ENCODE results near the gene APBB2.

APBB2 gene

GRCh38 chr4:40811956-40812355, 402.4 kb downstream of the APBB2 start:
- TF ChIP-seq GATA2 (IDR thresholded peaks at IDR 0.05; ENCODE audit: low read depth, low read length) (no peak), GATA3 (IDR thresholded peaks at IDR 0.05; ENCODE audit: low read depth, low read length) (no peak)

DNA sequence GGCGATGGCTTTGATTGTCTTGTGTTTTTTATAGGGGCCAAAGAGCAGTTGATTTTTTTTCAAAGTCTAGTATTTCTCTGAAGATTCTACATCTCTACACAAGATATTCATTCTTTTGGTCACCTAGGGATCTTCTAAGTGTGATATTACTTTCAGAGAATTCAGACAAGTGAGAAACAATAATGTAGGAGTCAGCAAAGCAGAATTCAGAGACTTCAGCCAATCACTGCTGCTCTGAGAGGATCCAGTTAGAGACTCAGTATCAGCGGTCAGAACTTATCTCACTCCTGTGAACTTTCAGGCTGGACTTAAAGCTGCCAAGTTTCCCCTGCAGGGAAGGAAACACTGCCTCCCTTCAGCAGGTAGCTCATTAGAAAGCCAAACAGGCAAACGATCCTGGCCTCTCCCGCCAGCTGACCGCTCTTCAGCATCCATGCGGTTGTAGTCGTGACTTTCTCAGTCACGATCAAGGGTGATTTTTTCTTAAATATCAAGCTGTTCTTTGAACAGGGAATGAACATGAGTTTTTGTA, 405.4 kb downstream of the APBB2 start:
- TF ChIP-seq GATA3 (IDR thresholded peaks at IDR 0.05; ENCODE audit: low read depth, low read length) (no peak), GATA2 (IDR thresholded peaks at IDR 0.05; ENCODE audit: low read depth, low read length) (no peak)

DNA sequence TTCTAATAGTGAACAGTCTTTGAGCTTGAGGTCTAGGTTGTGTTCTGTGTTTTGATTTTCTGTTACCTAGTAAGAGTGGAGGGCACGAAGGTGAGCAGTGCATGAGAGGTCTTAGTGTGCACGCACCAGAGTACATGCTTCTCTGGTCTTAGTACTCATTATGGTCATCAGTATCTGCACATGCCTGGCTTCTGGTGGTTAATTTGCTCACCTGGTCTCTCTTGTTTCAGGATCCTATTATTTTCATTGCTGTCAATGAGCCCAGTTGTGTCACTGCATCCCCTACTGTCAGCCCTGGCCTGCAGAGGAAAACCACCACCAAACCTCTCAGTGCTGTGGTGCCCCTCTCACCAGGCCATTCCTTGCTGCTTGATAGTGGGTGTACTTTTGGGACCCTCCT, 409.7 kb downstream of the APBB2 start:
- TF ChIP-seq GATA2 (IDR thresholded peaks at IDR 0.05; ENCODE audit: low read depth, low read length) (no peak), GATA3 (IDR thresholded peaks at IDR 0.05; ENCODE audit: low read depth, low read length) (no peak)

DNA sequence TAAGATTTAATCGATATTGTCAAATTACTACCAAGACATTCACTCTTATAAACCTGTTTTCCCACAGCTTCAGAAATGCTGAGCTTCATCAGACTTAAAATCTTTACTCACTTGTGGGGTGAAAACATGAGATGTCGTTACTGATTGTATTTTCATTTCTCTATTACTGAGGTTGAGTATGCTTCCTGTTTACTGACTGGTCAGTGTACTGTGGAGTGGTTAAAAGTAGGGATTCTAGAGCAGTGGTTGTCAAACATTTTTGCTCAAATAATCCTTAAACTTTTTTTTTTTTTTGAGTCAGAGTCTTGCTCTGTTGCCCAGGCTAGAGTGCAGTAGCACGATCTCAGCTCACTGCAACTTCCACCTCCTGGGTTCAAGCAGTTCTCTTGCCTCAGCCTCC, 414.3 kb downstream of the APBB2 start:
- no peak for TF ChIP-seq GATA2 (IDR thresholded peaks at IDR 0.05; ENCODE audit: low read depth, low read length)
- TF ChIP-seq GATA3 (IDR thresholded peaks at IDR 0.05; ENCODE audit: low read depth, low read length): no peak

DNA sequence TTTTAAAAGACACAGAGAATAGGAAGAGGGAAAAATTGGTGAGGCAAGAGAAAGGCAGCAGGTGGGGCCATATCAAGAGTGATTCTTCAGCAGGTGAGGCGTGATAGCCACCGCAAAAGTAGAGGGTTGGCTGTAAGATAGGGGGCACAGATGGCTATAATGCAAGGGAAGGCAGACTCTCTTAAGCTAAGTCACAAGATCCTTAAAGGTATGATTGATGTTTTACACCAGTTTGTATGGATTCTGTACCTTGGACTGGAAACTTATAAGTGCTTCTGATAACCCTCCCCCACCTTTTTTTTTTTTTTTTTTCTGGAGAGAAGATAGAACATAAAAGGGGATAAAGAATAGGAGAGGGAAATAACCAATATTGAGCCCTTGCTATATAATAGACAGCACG, 424.6 kb downstream of the APBB2 start:
- TF ChIP-seq GATA3 (IDR thresholded peaks at IDR 0.05; ENCODE audit: low read depth, low read length) (no peak), GATA2 (IDR thresholded peaks at IDR 0.05; ENCODE audit: low read depth, low read length) (no peak)

DNA sequence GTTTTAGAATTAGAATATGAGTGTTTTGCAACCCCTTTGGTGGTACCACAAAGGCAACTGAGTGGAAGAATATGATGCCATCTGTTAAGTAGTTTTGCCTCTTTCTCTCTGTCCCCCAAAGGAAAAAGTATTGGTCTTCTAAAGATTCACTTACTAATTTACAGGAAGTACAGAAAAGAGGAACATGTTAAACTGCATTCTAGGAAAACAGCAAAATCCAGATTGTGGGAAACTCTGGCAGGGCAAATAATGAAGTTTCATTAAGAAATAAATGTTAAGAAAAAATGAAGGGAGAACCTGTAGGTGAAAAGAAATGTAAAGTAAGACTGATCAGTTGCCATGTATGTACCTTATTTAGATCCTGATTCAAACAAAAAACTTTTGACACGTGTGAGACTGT, 425.3 kb downstream of the APBB2 start:
- TF ChIP-seq GATA2 (IDR thresholded peaks at IDR 0.05; ENCODE audit: low read depth, low read length) (no peak), GATA3 (IDR thresholded peaks at IDR 0.05; ENCODE audit: low read depth, low read length) (no peak)

DNA sequence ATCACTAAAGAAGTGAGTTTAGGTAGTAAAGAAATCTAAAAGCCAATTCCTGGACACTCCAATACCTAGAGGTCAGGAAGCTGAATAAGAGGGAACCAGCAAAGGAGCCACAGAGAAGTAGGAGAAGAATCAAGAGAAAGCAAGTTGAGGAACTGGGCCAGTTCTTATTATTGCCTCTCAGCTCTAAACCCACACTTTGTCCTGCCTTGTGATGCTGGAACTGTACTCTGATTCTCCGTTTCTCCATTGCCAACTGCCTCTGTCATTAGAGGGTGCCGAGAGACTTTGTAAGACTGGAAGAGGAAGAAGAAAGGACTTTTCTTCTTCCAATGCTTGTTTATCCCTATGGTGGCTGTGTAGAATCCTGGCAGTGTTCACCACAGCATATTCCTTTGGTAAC, 426.0 kb downstream of the APBB2 start:
- TF ChIP-seq GATA3 (IDR thresholded peaks at IDR 0.05; ENCODE audit: low read depth, low read length): no peak
- no peak for TF ChIP-seq GATA2 (IDR thresholded peaks at IDR 0.05; ENCODE audit: low read depth, low read length)

DNA sequence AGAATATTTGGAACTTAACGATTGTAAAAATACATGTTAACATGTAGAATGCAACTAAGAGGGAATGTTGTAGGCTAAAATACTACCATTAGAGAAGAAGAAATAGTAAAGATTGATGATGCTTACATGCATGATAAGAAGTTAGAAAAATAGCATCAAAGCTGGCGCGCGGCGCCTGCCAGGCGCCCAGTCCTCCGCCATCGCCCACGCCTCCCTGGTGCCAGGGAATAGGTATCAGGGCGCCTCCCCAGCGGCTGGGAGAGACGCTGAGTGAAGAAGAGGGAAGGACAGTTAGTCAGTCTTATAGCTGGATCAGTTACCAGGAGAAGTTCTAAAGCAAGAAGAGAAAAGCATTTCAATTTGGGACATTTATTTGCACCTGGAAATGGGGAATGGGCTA, 428.6 kb downstream of the APBB2 start:
- TF ChIP-seq GATA2 (IDR thresholded peaks at IDR 0.05; ENCODE audit: low read depth, low read length): no peak
- no peak for TF ChIP-seq GATA3 (IDR thresholded peaks at IDR 0.05; ENCODE audit: low read depth, low read length)

DNA sequence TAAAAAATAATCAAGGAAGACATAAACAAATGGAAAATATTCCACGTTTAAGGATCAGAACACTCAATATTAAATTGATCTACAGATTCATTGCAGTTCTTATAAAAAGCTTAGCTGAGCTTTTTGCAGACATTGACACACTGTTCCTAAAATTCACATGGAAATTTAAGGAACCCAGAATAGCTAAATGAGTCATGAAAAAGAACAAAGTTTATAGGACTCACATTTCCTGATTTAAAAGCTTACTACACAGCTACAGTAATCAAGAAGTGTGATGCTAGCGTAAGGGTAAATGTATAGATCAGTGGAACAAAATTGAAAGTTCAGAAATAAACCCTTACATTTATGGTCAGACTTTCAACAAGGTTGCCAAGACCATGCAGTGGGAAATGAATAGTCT, 431.5 kb downstream of the APBB2 start:
- TF ChIP-seq GATA2 (IDR thresholded peaks at IDR 0.05; ENCODE audit: low read depth, low read length) (no peak), GATA3 (IDR thresholded peaks at IDR 0.05; ENCODE audit: low read depth, low read length) (no peak)

- TF ChIP-seq GATA3 (IDR thresholded peaks at IDR 0.05; ENCODE audit: low read depth, low read length) (no peak), GATA2 (IDR thresholded peaks at IDR 0.05; ENCODE audit: low read depth, low read length) (no peak)
Observed at GRCh38 chr4:40778090-40778489, 436.3 kb downstream of the APBB2 start.

- no peak for TF ChIP-seq GATA2 (IDR thresholded peaks at IDR 0.05; ENCODE audit: low read depth, low read length)
- no peak for TF ChIP-seq GATA3 (IDR thresholded peaks at IDR 0.05; ENCODE audit: low read depth, low read length)
Observed at GRCh38 chr4:40769266-40769665, 445.1 kb downstream of the APBB2 start.

- TF ChIP-seq GATA2 (IDR thresholded peaks at IDR 0.05; ENCODE audit: low read depth, low read length): no peak
- TF ChIP-seq GATA3 (IDR thresholded peaks at IDR 0.05; ENCODE audit: low read depth, low read length): no peak
Observed at GRCh38 chr4:40763228-40763716, 451.1 kb downstream of the APBB2 start.
